T-helper 1 cell (primary cell): Measurements from ENCODE around the gene ZG16.
"Not testable (repeated sequence)": the region's sequence is repeated elsewhere in the genome, so short reads cannot be mapped to it uniquely, and the experiment has no call there.

Experiments used
- DNase-seq, 5 donors: peaks; one replicate each; pipeline ENCODE4 v3.0.0-alpha.2; 2012 to 2020

Gene ZG16

GRCh38 chr16:29753516-29753915 is 24.5 kb upstream of the ZG16 start:
- DNase-seq = no peak

GRCh38 chr16:29756654-29757053 is 21.4 kb upstream of the ZG16 start:
- no peak for DNase-seq

- not testable (repeated sequence) for DNase-seq
Measured at GRCh38 chr16:29757086-29757485, 21.0 kb upstream of the ZG16 start.

DNA sequence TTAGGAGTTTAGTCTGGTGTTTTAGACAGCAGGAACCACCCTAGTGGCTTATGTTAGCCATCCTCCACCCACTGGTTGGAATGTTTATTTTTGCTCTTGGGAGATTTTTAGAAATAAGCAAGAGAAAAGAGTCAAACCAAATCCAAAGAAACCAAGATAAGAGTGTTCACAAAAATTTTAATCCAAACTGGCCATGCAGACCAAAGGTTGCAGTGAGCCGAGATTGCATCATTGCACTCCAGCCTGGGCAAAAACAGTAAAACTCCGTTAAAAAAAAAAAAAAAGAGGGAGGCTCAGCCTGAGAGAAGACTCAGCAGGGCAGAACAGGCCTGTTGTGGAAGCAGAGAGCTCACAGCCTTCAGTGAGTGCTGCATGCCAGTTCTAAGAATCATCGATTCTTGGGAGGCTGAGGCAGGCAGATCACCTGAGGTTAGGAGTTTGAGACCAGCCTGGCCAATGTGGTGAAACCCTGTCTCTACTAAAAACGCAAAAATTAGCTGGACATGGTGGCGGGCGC is 20.0 kb upstream of the ZG16 start:
- DNase-seq = no peak

GRCh38 chr16:29760567-29761279 is 17.3 kb upstream of the ZG16 start:
- no peak for DNase-seq

GRCh38 chr16:29761280-29761651 is 16.8 kb upstream of the ZG16 start:
- DNase-seq = not testable (repeated sequence)

DNA sequence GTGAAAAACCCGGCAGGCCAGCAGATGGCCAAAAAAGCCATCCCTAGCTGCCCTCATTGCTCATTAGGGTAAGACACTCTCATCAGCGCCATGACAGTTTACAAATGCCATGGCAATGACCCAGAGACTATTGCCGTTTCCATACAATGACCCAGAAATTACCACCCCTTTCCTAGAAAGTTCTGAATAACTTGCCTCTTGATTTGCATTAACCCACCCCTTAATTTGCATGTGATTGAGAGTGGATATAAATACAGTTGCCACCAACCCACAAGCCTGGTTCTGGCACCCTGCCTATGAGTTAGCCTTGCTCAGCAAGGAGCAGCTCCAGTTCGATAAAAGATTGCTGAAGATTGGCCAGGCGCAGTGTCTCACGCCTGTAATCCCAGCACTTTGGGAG is 16.2 kb upstream of the ZG16 start:
- DNase-seq = no peak

DNA sequence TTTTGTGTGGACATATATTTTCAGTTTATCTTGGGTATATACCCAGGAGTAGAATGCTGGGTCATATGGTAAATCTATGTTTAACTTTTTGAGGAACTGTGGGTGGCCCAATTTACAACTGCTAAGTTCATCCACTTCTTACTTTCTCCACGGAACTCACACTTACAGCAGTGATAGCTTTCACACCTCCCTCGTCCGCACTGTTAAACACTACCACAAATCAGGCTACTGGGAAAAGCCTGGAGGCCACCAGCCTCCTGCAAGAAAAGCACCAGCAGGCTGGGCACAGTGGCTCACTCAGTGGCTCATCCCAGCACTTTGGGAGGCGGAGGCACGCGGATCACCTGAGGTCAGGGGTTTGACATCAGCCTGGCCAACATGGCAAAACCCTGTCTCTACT is 14.7 kb upstream of the ZG16 start:
- no peak for DNase-seq

- DNase-seq = no peak
Measured at GRCh38 chr16:29765167-29766032, 12.7 kb upstream of the ZG16 start.

DNA sequence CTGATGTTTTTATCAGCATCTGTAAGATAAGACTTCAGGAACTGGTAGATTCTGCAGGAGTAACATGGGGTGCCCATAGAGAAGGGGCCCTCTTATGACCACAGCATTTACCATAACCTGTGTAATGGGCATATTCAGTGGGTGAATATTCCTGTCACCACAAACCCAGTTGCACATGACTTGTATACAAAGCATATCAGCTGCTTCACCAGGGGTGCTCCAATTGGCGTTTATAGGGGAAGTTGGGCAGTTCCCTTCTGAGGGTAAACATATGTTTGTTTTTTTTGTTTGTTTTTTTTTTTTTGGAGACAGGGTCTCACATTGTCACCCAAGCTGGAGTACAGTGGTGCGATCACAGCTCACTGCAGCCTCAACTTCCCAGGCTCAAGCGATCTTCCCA is 11.5 kb upstream of the ZG16 start:
- no peak for DNase-seq

- no peak for DNase-seq
Measured at GRCh38 chr16:29767062-29767461, 11.0 kb upstream of the ZG16 start.

DNA sequence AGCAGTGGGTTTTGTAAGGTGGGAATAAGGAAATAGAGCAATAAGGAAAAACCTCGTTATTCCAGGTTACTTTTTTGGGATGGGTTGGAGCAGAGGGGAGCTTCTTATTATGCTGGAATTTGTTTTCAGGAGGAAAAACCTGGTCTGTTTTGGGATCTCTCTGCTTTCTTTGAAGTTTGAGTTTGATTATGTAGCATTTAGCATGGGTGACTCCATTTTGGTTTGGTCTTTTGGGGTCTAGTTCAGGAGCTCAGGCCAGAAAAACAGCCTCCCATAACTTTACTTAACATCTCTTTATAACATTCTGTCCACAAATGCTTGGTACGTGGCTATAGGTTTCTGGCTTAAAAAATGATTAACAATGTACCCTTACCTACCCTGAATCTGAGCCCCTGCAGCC is 8.5 kb upstream of the ZG16 start:
- no peak for DNase-seq

DNA sequence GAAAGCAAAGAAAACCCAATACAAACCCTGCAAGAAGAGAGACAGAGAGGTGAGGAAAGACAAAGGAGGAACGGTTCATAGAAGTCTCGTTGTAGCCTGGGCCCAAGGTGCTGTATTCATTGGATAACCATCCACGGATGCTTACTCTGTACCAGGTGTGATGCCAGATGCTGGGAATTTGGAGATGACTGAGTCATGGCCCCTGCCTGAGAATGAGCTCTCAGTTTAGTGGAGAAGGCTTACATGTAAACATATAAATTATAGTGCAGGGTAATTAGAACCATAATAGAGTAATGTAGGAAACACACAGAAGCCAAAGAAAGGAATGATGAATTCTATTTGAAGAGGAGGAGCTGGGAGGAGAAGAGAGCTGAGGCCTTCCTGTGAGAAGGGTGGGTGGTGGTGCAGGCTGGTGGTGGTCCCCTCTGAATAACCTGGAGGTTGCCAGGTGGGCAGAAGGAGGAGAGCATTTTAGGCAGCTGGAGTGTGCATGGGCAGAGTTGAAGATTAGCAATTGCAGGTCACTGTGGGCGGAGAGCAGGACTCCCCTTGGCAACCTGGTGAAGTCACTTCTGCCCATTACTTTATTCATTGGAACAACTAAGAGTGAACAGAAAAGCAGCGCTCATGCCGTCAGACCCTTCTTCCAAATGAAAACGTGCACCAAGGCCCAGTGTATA is 7.7 kb upstream of the ZG16 start:
- DNase-seq = no peak

DNA sequence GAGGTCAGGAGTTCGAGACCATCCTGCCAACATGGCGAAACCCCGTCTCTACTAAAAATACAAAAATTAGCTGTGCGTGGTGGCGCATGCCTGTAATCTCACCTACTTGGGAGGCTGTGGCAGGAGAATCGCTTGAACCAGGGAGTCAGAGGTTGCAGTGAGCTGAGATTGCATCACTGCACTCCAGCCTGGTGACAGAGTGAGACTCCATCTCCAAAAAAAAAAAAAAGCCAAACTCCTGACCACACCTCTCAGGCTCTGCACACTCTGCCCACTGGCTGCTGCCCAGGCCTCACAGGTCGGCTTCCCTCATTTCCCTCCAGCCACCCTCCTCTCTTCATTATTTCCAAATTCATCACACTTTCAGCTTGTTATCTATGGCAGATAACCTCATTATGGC is 5.7 kb upstream of the ZG16 start:
- DNase-seq = not testable (repeated sequence)

DNA sequence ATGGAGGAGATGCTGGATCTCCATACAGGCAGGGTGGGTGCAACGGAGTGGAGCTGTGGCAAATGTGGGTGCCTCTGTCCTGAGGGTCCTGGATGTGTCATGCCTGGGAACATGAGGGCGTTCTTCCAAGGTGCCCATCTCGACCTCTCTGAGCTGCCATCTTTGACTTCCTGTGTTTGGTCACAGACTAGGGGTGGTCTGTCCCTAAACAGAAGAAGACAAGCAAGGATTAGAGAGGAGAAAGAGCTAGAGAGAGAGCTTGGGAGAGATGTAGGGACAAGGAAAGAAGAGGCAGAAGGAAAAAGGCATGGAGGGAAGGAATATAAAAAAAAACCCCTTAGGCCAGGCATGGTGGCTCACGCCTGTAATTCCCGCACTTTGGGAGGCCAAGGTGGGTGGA is 3.3 kb upstream of the ZG16 start:
- no peak for DNase-seq

GRCh38 chr16:29775742-29776408 is 2.2 kb upstream of the ZG16 start:
- no peak for DNase-seq

DNA sequence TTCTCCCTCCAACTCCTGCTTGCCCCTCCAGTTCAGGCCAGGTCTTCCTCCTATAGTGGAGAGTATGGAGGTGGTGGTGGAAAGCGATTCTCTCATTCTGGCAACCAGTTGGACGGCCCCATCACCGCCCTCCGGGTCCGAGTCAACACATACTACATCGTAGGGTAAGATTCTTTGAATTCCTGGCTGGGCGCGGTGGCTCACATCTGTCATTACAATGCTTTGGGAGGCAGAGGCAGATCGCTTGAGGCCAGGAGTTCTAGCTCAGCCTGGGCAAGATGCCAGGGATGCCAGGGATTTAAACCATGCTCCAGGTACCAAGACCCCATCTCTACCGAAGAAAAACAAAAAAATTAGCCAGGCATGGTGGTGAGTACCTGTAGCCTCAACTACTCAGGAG is 1.4 kb downstream of the ZG16 start:
- DNase-seq = no peak

GRCh38 chr16:29783094-29783953 is 5.3 kb downstream of the ZG16 start:
- DNase-seq = not testable (repeated sequence)

- DNase-seq = peak in 1 of 5 donors; percentile 33
Measured at GRCh38 chr16:29784157-29784556, 6.1 kb downstream of the ZG16 start.

- DNase-seq = peak; percentile 43 to 77 (median 61)
Measured at GRCh38 chr16:29784901-29785500, 6.9 kb downstream of the ZG16 start.

- not testable (repeated sequence) for DNase-seq
Measured at GRCh38 chr16:29787155-29787554, 9.1 kb downstream of the ZG16 start.
